GM19023 (cell line): ENCODE data around the gene HDAC4.

Experiments used
- ATAC-seq: cut with Tn5 transposase; IDR thresholded peaks from one replicate; pipeline ENCODE4 v1.9.1; 2021; ENCODE audit warnings: mild to moderate bottlenecking, moderate library complexity; ENCODE audit not compliant: unreplicated experiment

Gene HDAC4

GRCh38 chr2:239102266-239102665 lies 298.6 kb downstream of the HDAC4 start:
- ATAC-seq: no peak

- ATAC-seq: no peak
Observed at GRCh38 chr2:239101807-239102206, 299.0 kb downstream of the HDAC4 start.

DNA sequence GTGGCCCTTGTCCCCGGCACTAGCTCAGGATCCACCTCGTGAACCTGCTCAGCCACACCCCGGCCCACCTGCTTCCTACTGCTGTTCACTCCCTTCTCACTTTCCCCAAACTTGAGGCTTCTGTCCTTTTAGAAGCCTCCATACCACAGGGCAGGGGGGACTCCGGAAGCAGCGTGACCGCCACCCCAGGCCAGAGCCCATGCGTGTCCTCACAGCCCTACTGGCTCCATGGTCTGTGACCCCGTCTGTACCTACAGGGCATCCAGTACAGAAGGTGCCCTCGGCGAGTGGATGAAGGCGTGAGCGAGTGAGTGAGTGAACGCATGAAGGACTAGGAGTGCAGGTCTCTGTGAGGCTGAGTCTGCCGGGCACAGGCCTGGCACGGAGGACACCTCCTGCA lies 299.7 kb downstream of the HDAC4 start:
- ATAC-seq: no peak

DNA sequence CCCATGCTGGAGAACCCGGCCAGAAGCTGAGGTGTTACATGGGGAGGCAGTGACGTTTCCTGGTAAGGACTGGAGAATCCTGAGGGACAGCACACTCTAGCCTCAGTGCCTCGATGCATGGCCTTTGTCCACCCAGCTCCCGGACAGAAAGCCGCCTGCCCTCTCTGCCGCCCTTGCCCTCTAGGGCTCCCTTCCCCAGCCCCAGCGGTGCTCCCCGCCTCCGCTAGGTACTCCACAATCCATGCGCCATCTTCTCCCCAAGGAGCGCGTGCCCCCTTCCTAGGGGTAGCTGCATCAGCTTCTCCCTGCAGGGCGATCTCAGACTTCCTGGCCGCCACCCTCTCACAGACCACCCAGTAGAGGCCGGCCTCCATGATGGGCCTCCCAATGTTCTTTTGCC lies 301.3 kb downstream of the HDAC4 start:
- no peak for ATAC-seq

DNA sequence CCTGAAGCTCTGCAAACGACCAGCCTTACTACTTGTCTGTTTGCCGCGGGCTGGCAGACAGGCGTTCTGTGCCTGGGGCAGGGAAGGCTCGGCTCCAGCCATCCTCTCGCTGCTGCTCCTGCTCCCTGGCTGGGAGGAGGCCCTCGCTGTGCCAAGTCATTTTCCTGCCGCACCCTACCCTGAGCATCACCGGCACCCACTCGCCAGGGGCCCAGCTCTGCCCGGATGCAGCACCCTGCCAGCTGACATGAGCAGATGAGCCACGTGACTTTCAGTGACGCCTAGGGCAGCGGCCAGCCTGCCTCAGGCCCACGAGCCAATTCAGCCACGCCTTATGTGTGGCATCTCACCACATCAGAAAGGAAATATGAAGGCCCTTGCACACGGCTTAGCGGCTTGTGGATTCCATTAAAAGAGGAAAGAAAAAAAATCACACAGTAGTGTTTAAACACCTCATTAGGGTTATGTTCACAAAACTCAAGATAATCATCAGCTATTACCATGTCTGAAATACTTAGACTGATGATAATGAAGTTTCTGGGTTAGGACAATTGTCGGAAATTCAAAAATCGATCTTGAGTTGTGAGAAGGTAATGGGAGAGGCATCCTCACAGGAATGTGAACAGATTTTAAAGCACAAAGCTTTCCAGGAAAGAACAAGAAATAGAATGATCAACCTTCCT lies 302.4 kb downstream of the HDAC4 start:
- ATAC-seq: no peak

DNA sequence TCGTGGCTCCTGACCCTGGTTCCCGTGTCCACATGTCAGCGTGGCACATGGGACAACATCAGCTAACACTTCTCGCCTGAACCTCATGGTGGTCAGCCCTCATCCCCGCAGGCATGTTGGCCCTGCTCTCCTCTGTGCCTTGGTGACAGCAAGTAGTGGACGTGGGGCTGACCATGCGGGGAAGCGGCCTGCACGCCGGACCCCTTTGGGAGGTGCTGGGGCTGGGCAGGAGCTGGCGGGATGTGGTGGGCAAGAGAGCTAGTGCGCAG lies 303.5 kb downstream of the HDAC4 start:
- ATAC-seq: no peak

DNA sequence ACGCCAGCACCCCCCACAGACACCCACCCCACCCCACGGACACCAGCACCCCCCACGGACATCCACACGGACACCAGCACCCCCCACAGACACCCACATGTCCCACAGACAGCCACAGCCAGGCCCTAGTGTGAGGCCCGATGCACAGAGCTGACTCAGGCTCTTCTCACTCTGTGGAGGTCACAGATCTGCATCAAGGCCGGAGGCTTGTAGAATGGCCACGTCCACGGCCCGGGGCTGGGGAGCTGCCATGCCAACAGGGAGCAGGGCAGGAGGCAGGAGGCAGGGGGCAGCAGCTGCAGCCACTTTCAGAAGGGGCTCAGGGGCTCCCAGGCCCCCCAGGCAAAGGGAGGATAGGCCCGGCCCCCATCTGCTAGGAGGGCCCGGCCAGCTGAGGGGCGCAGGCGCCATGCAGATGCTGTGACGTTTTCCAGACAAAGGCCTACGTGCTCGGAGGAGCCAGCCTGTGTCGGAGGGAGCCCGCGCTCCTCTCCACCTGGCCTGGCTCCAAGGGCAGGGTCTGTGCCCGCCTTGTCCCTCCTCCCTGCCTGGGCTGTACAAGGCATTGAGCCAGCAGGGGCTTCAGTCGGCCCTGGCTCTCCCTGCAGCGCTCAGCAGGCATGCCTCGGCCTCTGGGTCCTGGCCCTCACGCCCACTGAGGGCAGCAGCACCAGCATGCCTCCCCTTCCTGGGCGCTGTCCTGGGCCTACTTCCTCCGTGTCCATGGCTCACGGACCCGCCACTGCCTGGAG lies 304.0 kb downstream of the HDAC4 start:
- no peak for ATAC-seq

DNA sequence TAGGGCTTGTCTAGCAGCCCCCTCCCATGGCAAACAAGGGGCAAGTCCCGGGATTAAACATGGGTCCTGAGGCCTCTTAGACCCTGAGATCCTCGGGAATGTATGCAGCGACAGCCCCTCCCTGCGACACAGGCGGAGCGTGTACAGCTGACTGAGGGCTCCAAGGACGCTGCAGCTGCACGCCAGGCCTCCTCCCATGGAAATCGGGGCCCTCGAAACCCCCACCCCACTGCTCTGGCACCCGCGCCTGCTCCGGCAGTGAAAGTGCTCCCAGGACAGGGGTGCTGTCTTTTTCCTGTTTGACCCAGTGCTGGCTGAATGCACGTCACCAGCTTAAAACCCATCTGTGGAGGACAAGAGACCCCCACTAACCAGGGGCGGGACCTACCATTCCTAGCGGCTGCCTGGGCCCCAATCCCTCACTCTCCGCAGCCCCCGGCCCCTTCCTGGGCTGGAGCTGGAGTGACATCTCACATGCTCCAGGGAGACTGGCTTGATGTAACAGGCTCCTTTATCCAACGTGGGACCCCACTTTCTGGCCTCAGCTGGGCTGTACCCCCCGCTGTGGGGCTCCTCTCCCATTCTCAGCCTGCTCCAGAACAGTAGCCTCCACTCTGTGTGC lies 305.2 kb downstream of the HDAC4 start:
- ATAC-seq: no peak

GRCh38 chr2:239094867-239095266 lies 306.0 kb downstream of the HDAC4 start:
- ATAC-seq: no peak

- no peak for ATAC-seq
Observed at GRCh38 chr2:239093952-239094351, 306.9 kb downstream of the HDAC4 start.

DNA sequence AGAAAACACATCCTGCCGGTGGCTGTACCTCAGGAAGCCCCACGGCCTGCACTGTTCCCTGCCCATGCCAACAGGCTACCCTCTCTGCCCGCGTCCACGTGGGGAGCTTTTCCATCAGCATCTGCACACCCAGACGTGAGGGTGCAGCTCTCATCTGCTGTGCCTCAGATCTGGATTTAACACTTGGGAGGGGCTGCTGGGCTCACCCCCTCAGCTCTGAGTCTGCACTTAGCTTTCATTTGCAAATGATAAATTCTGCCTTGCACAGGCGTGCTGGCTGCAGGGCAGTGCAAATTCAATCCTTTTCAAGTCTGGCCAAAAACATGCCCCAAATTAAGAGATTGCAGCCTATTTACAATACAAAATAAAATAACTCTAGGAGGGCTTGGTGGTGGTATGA lies 307.3 kb downstream of the HDAC4 start:
- ATAC-seq: no peak

GRCh38 chr2:239092571-239093294 lies 308.1 kb downstream of the HDAC4 start:
- ATAC-seq: no peak

DNA sequence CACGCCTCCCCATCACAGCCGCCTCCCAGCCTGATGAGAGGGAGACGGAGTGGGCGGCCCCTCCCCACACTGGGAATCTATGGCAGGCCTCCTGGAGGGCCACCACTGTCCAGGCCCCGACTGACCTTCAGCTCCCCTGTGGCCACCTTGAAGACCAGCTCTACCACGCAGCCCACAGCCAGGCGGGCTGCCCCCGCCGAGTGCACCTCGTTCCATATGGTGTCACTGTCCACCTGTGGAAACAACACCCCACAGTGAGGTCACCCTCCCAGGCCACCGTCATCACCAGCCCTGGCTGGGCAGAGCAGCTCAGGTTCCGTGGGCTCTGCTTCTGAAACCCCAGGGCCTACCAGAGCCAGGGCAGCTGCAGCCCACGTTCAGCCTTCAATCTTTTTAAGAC lies 310.9 kb downstream of the HDAC4 start:
- ATAC-seq: no peak

DNA sequence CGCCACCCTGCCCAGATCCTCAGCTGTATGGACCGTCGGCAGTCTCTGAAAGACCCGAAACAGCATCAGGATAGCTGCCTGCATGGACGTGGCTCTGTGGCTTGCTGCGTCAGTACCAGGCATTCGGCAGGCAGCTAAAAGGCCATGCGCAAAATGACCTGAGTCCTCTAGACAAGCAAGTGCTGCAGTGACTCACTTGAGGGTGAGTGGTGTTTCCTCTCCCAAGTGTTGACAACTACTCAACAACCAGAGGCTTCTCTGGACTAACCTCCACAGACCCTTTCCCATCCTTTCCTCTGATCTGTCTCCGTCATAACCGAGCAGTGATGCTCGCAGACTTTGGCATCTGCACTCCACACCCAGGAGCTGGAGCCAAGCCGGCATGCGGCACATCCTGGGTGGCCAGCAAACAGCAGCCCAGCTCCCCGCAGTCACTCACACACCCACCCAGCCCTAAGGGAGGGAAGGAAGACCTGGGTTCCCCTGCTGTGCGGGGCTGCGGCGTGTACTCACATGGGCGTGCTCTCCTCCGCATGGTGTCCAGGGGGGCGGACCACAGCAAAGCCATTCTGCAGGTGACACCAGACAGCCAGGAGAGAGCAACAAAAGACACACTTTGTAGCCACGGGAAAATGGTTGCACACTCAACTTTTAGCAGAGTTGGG lies 313.6 kb downstream of the HDAC4 start:
- ATAC-seq: no peak

DNA sequence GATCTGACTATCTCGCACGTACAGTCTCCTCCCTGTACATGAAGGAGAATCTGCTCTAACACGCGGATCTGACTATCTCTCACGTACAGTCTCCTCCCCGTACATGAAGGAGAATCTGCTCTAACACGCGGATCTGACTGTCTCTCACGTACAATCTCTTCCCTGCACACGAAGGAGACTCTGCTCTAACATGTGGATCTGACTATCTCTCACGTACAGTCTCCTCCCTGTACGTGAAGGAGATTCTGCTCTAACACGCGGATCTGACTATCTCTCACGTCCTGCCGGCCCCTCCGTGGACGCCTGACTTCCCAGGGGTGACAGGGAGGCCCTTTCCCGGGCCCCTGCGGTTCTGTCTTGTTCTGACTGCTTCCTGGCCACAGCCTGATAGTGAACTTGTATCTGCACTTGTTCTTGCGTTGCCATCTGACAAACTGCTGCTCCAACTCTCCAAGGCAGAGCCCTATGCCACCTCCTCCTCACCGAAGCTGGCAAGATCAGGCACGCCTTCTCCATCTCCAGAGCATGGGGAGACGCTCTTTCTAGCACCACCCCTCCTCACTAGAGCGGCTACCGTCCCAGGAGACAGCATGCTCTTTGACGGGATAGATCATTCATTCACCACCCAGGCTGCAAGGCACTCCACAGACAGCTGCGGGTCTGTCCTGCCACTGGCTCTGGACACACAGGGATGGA lies 314.3 kb downstream of the HDAC4 start:
- ATAC-seq: no peak

- no peak for ATAC-seq
Observed at GRCh38 chr2:239085201-239085992, 315.4 kb downstream of the HDAC4 start.

DNA sequence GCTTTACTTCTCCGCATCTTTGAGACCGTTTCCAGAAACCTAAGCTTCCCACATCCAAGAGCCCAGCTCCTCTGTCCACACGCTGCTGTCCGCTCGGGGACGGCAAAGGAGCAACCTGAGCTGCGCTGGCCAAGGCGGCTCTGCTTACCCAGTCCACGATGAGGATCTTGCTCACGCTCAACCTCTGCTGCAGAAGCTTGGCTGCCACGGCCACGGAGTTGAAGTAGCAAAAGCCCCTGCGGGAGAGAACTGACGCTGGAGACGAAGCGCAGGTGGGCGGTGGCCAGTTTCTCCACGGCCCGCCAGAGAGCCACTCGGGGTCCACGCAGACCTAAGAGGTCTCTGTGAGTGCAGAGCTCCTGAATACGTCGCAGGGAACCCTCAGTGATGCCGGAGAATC lies 316.8 kb downstream of the HDAC4 start:
- no peak for ATAC-seq

GRCh38 chr2:239082425-239082824 lies 318.4 kb downstream of the HDAC4 start:
- no peak for ATAC-seq

GRCh38 chr2:239081622-239082021 lies 319.2 kb downstream of the HDAC4 start:
- ATAC-seq: no peak

GRCh38 chr2:239081046-239081445 lies 319.8 kb downstream of the HDAC4 start:
- ATAC-seq: no peak
